Endodermal cell (in vitro differentiated cells): ENCODE data around the gene CKAP4. TPM values are rescaled to one million over a fixed set of nuclear protein-coding genes. Genes with fewer than 3 reads are reported as not detected.
A peak's percentile ranks its signal among the peaks of the same experiment; 100 is the strongest.

ENCODE experiments used
- DNase-seq: peaks from one replicate; pipeline ENCODE4 v3.0.0-alpha.2; 2017
- H3K27ac ChIP-seq: 2 replicates; pipeline ENCODE4 v1.5.1; 2013; ENCODE audit warnings: mild to moderate bottlenecking, low read depth, low read length, moderate library complexity
- H3K27me3 ChIP-seq: 2 replicates; pipeline ENCODE4 v1.6.1; 2013; ENCODE audit warnings: mild to moderate bottlenecking, low read length, moderate library complexity; ENCODE audit not compliant: insufficient read depth, control insufficient read depth, poor library complexity, severe bottlenecking
- H3K36me3 ChIP-seq: 2 replicates; pipeline ENCODE4 v1.7.0; 2013; ENCODE audit warnings: mild to moderate bottlenecking, low read length, moderate library complexity; ENCODE audit not compliant: control insufficient read depth, insufficient read depth
- H3K4me1 ChIP-seq: one replicate; pipeline ENCODE4 v1.7.0; 2013; ENCODE audit warnings: low read length; ENCODE audit not compliant: control insufficient read depth, insufficient read depth
- H3K4me3 ChIP-seq: 2 replicates; pipeline ENCODE4 v1.5.1; 2013; ENCODE audit warnings: mild to moderate bottlenecking, low read length, moderate library complexity
- H3K9ac ChIP-seq: 2 replicates; pipeline ENCODE4 v1.6.1; 2013; ENCODE audit warnings: mild to moderate bottlenecking, low read length, moderate library complexity; ENCODE audit not compliant: poor library complexity, severe bottlenecking; ENCODE audit errors: extremely low read depth
- H3K9me3 ChIP-seq: 2 replicates; pipeline ENCODE4 v1.6.1; 2013; ENCODE audit warnings: mild to moderate bottlenecking, low read length, moderate library complexity; ENCODE audit not compliant: control insufficient read depth
- H3K27ac Mint-ChIP-seq: 2 replicates; pipeline ENCODE4 v1.8.0; 2020; ENCODE audit warnings: mixed read lengths
- H3K27me3 Mint-ChIP-seq: 2 replicates; pipeline ENCODE4 v1.8.0; 2021; ENCODE audit warnings: mild to moderate bottlenecking, mixed read lengths; ENCODE audit not compliant: insufficient read depth
- H3K36me3 Mint-ChIP-seq: 2 replicates; pipeline ENCODE4 v1.8.0; 2020; ENCODE audit warnings: low read depth, mixed read lengths
- H3K4me1 Mint-ChIP-seq: 2 replicates; pipeline ENCODE4 v1.8.0; 2020; ENCODE audit warnings: mixed read lengths
- H3K4me3 Mint-ChIP-seq: 2 replicates; pipeline ENCODE4 v1.8.0; 2020; ENCODE audit warnings: mild to moderate bottlenecking, moderate library complexity, mixed read lengths
- H3K9me3 Mint-ChIP-seq: 2 replicates; pipeline ENCODE4 v1.8.0; 2020; ENCODE audit warnings: mild to moderate bottlenecking, mixed read lengths
- CTCF ChIP-seq: fragments of 200-600 bp; sonication (generic); conservative IDR thresholded peaks from 2 replicates; pipeline ENCODE4 v1.5.0; 2021; ENCODE audit warnings: antibody characterized with exemption, mild to moderate bottlenecking
- WGBS, 2 experiments: methylation state at CpG; one replicate each; pipeline versions ENCODE4 v1.1.5 to v1.1.7; 2013; ENCODE audit warnings: missing lambda C conversion rate in 2 of 2, mixed read lengths in 1 of 2; ENCODE audit not compliant: insufficient coverage in 1 of 2, insufficient read length in 1 of 2; 5-methylcytosine and 5-hydroxymethylcytosine counted together
- total RNA-seq, 2 donors: library from RNA; stranded (reverse); fragmentation: NEBNext Ultra II Directional in 1 of 2; extraction: Animal tissue kit (Norgen Biotek cat#: 25700) in 1 of 2; gene quantifications; 2 replicates in 1 of 2; 3 replicates in 1 of 2; pipeline ENCODE4 v1.2.1, GENCODE V29; 2021

Gene CKAP4
- total RNA-seq, 2 donors from 2014 or later = 88.9 to 93.3 TPM

GRCh38 chr12:106255493-106255892 lies 7.7 kb upstream of the CKAP4 start:
- Mint-ChIP-seq H3K4me3 (no peak overlapping the region), H3K9me3 (no peaks in the 10 kb centered on the region), H3K36me3 (no peaks in the 10 kb centered on the region), H3K27ac (no peak overlapping the region), H3K27me3 (no peaks in the 10 kb centered on the region), H3K4me1 (peaks cover 5% of the 10 kb centered on the region)
- Histone ChIP-seq H3K36me3 (no peaks in the 10 kb centered on the region), H3K9me3 (no peaks in the 10 kb centered on the region), H3K4me3 (no peak overlapping the region), H3K9ac (no peak overlapping the region), H3K27ac (no peak overlapping the region), H3K27me3 (no peaks in the 10 kb centered on the region), H3K4me1 (no peaks in the 10 kb centered on the region)
- no peak for TF ChIP-seq CTCF
- 89 to 93% methylated on average over 3 of the region's 3 CpGs for WGBS, 2 experiments
- peak; percentile 22 for DNase-seq

- 50 to 77% methylated on average over 3 of the region's 3 CpGs for WGBS, 2 experiments
- DNase-seq = peak; percentile 76
- no peaks in the 10 kb centered on the region for H3K9me3 Mint-ChIP-seq
- H3K27me3 Mint-ChIP-seq = no peaks in the 10 kb centered on the region
- Histone ChIP-seq H3K27ac (no peak overlapping the region), H3K4me1 (no peaks in the 10 kb centered on the region), H3K36me3 (no peaks in the 10 kb centered on the region), H3K9ac (no peak overlapping the region), H3K27me3 (no peaks in the 10 kb centered on the region), H3K9me3 (no peaks in the 10 kb centered on the region), H3K4me3 (no peak overlapping the region)
- H3K27ac Mint-ChIP-seq = no peak overlapping the region
- H3K36me3 Mint-ChIP-seq = no peaks in the 10 kb centered on the region
- TF ChIP-seq CTCF = no peak
- peaks cover 5% of the 10 kb centered on the region for H3K4me1 Mint-ChIP-seq
- no peak overlapping the region for H3K4me3 Mint-ChIP-seq
Measured at GRCh38 chr12:106254724-106255123, 6.9 kb upstream of the CKAP4 start.

GRCh38 chr12:106251631-106252455 lies 4.0 kb upstream of the CKAP4 start:
- H3K27me3 Mint-ChIP-seq = no peaks in the 10 kb centered on the region
- no peaks in the 10 kb centered on the region for H3K9me3 Mint-ChIP-seq
- TF ChIP-seq CTCF = peak; percentile 18
- Histone ChIP-seq H3K27me3 (no peaks in the 10 kb centered on the region), H3K9ac (no peak overlapping the region), H3K36me3 (no peaks in the 10 kb centered on the region), H3K27ac (no peak overlapping the region), H3K4me1 (no peaks in the 10 kb centered on the region), H3K4me3 (no peak overlapping the region), H3K9me3 (no peaks in the 10 kb centered on the region)
- peaks cover 10% of the 10 kb centered on the region for H3K4me1 Mint-ChIP-seq
- peak; percentile 55 for DNase-seq
- H3K36me3 Mint-ChIP-seq = no peaks in the 10 kb centered on the region
- no peak overlapping the region for H3K27ac Mint-ChIP-seq
- WGBS, 2 experiments = 85% methylated on average over 6 of the region's 6 CpGs; no CpG with 5 or more reads in 1 of the 2 experiments
- H3K4me3 Mint-ChIP-seq = no peak overlapping the region
